GM06990 (cell line): ENCODE measurements around the gene MINDY4.
"Not testable (repeated sequence)": the region's sequence is repeated elsewhere in the genome, so short reads cannot be mapped to it uniquely, and the experiment has no call there.

Source experiments
- DNase-seq: peaks from one replicate; pipeline ENCODE4 v3.0.0-alpha.2; 2011; ENCODE audit not compliant: insufficient read length; ENCODE audit errors: extremely low read depth
- H3K27me3 ChIP-seq: replicated peaks from 2 replicates; pipeline ENCODE4 v1.6.0; 2011; ENCODE audit warnings: low read length; ENCODE audit not compliant: control insufficient read depth, insufficient read depth
- H3K36me3 ChIP-seq: 2 replicates; pipeline ENCODE4 v1.5.1; 2011; ENCODE audit warnings: low read length; ENCODE audit not compliant: control insufficient read depth, insufficient read depth
- H3K4me3 ChIP-seq: replicated peaks from 2 replicates; pipeline ENCODE4 v1.5.1; 2011; ENCODE audit warnings: low read depth, mild to moderate bottlenecking, control low read depth, low read length
- CTCF ChIP-seq: IDR thresholded peaks from 2 replicates; pipeline ENCODE4 v1.5.1; 2011; ENCODE audit warnings: low read length, control low read depth, mild to moderate bottlenecking, inconsistent platforms; ENCODE audit not compliant: insufficient read depth, poor library complexity, severe bottlenecking

Gene MINDY4

GRCh38 chr7:30828591-30828990, 57.4 kb downstream of the MINDY4 start:
- TF ChIP-seq CTCF = no peak
- no peaks in the 10 kb centered on the region for H3K27me3 ChIP-seq
- no peak overlapping the region for H3K4me3 ChIP-seq
- no peaks in the 10 kb centered on the region for H3K36me3 ChIP-seq
- DNase-seq = no peak

GRCh38 chr7:30829471-30829870, 58.3 kb downstream of the MINDY4 start:
- DNase-seq = no peak
- H3K4me3 ChIP-seq = no peak overlapping the region
- no peaks in the 10 kb centered on the region for H3K36me3 ChIP-seq
- H3K27me3 ChIP-seq = no peaks in the 10 kb centered on the region
- TF ChIP-seq CTCF = no peak

GRCh38 chr7:30831227-30831626, 60.0 kb downstream of the MINDY4 start:
- no peaks in the 10 kb centered on the region for H3K27me3 ChIP-seq
- TF ChIP-seq CTCF = no peak
- H3K36me3 ChIP-seq = no peaks in the 10 kb centered on the region
- no peak overlapping the region for H3K4me3 ChIP-seq
- no peak for DNase-seq

- TF ChIP-seq CTCF = no peak
- Histone ChIP-seq H3K4me3 (no peak overlapping the region), H3K27me3 (no peaks in the 10 kb centered on the region), H3K36me3 (no peaks in the 10 kb centered on the region)
- DNase-seq = no peak
Measured at GRCh38 chr7:30831936-30832335, 60.7 kb downstream of the MINDY4 start.

- not testable (repeated sequence) for H3K4me3 ChIP-seq, H3K27me3 ChIP-seq, DNase-seq, H3K36me3 ChIP-seq
Measured at GRCh38 chr7:30834017-30834674, 62.9 kb downstream of the MINDY4 start.

GRCh38 chr7:30835396-30835915, 64.2 kb downstream of the MINDY4 start:
- Histone ChIP-seq H3K36me3 (no peaks in the 10 kb centered on the region), H3K27me3 (no peaks in the 10 kb centered on the region), H3K4me3 (no peak overlapping the region)
- no peak for TF ChIP-seq CTCF
- DNase-seq = no peak
